ENCODE results near the gene TSPAN9.

Gene TSPAN9

GRCh38 chr12:3283137-3283680 lies 206.0 kb downstream of the TSPAN9 start:
- no peak for DNase-seq

GRCh38 chr12:3284405-3284804 lies 207.2 kb downstream of the TSPAN9 start:
- DNase-seq, result no peak

GRCh38 chr12:3285570-3285969 lies 208.4 kb downstream of the TSPAN9 start:
- no peak for DNase-seq

GRCh38 chr12:3288690-3289089 lies 211.5 kb downstream of the TSPAN9 start:
- DNase-seq, result no peak

- DNase-seq, result no peak
These were observed 212.5 kb downstream of the TSPAN9 start for GRCh38 chr12:3289702-3290101.

GRCh38 chr12:3291939-3292338 lies 214.8 kb downstream of the TSPAN9 start:
- DNase-seq, result no peak

DNA sequence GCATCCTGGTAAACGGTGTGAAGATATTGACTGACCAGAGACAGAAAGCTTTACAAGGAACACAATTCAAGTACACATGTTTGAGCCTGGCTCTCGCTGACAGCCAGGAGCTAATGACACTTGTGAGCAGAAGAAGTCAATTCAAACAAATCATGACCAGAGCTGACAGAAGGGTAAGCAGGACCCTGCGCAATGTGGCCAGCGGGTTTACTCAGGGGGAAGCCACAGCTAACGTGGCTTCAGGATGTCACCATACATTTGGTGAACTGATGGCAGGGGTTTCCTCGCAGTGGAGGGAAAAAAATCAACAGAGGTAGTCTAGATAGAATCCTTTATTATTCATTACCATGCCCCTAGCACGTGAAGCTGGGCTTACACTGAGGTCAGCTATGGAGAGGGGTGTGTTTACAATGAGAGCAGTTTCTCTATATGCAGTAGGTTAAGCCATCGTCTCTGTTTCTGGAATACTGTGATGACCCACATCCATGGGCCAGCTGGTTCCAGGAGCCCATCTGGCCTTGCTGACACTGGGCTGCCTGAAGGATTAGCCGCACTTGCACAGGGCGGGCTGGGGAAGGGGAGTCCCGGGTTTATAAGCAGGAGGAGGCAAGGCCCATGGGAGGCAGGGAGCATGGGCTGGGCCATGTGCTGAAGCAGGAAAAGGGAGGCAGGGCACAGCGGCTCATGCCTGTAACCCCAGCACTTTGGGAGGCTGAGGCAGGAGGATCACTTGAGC lies 215.7 kb downstream of the TSPAN9 start:
- no peak for DNase-seq

GRCh38 chr12:3293446-3294161 lies 216.4 kb downstream of the TSPAN9 start:
- DNase-seq, result no peak

DNA sequence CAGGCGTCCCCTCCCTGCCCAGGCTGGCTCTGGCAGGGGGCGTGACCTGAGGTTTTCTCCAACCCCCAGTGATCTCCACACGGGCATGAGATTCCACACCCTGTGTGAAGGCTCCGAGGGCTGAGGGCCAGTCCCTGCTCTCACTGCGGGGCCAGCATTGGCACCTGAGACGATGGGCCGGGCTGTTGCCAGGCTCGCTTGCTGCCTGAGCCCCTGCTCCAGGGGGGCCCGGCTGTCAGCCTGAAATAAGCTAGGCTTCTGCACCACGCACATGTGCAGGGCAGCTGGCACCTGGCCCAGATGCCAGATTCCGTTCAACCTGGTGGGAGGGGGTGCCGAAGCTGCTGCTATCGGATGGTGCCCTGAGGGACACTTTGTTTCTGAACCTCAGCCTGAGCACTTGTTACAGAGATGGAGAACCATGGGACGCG lies 217.3 kb downstream of the TSPAN9 start:
- DNase-seq, result peak; percentile 44

GRCh38 chr12:3295225-3295624 lies 218.0 kb downstream of the TSPAN9 start:
- no peak for DNase-seq

DNA sequence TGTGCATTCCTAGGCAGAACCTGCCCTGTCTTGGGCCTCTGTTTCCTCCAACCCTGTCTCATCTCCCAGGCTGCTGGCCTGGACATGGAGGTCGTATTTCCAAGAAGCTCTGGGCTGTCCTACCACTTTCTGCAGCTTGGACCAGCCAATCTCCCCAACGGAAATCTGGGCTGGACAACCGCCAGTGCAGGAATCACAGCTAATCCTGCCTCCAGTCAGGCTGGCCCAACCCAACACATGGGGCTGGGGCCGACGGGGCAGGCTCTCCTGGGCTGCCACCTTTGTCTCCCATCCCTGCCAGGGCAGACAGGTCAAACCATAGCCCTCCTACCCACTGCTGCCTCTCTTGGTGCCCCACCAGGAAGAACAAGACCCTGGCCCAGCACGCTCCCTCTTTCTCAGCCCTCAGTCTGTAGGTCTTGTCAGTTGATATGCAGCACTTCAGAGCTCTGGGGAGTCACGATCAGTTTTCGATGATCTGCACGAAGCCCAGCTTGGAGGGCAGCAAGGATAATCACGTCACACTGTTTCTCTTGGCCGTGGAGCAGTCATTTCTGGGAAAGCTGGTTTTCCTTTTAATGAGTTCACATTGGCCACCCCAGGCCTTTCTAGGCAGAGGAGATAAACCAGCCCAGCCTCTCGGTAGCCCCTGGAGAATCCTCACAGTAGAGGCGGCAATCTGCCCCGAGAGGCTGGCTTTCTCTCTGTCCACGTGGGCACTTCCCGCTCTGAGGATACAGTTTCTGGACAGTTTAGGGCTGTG lies 218.6 kb downstream of the TSPAN9 start:
- no peak for DNase-seq

GRCh38 chr12:3296409-3296701 lies 219.2 kb downstream of the TSPAN9 start:
- no peak for DNase-seq

DNA sequence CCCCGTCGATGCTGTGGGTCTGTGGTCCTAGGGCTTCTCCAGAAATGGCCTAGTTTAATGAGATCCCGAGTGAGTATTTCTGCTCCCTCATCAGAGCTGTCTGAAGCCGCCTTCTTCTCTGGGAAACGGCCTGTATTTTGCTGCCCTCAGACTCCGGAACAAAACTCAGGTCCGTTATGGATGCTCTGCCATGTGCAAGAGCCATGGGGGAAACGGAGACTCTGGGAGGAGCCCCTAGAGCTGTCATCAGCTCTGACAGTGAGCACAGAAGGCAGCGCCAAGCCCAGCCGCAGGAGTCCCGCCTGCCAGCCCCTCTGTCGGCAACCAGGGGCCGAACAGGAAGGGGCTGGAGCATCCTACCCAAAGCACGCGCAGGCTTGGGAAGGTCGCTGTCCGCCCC lies 221.4 kb downstream of the TSPAN9 start:
- DNase-seq, result no peak

- peak; percentile 87 for DNase-seq
These were observed 223.0 kb downstream of the TSPAN9 start for GRCh38 chr12:3299929-3300832.

DNA sequence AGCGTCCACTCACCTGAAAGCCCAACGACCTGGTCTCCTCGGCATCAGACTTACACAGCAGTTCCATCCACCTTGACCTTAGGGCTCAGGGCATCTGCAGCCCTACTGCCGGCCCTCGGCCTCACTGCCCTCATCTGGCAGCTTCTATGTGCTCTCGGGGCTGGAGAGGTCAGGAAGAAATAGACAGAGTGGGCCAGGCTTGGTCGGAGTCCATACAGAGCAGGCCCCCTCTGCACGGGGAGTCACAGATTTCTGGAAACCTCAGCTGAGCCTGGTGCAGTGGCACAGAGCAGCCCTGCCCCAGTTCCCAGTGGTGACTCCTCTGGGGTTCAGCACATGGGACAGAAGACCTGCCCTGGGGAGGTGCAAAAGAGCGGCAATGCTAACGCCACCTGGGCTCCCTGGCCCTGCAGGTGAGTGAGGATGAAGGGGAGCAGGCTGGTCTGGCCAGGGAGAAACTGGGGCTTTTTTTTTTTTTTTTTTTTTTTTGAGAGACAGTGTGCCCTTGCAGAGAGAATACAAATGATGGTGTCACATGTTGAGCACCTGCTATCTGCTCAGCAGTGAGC lies 223.7 kb downstream of the TSPAN9 start:
- DNase-seq, result no peak

GRCh38 chr12:3302401-3303041 lies 225.3 kb downstream of the TSPAN9 start:
- no peak for DNase-seq

DNA sequence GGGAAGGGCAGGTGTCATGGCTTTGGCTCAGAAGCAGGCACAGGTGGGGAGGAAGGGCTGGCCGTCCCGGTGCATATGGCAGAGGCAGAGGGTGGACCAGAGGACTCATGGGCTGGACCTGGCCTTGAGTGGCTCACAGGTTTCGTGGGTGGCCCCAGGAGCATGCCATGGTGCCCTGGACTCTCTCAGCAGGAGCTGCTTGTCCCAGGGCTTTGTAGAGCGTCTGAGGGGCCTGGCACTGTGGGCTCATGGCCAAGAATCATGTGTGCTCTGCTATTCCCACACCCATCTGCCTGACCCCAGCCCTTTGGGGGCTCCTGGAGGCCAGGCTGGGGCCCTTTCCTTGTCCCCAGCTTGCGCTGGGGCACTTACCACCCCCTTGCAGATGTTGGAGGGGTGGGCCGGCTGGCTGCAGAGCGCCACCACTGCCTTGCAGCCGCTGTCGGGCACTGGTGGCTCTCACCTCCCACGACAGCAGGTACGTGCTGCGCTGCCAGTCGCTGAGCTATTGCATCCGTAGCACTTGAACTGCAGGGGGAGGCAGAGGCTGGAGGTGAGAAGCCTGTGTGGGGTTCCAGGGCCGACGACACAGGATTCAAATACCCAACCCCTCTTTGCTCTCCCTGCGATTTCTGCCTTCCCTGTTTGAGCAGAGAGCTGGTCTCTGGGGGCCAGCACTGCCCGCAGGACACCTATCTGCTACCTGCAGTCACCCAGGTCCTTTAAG lies 226.4 kb downstream of the TSPAN9 start:
- peak; percentile 81 for DNase-seq

- peak; percentile 76 for DNase-seq
These were observed 227.4 kb downstream of the TSPAN9 start for GRCh38 chr12:3304436-3305165.

GRCh38 chr12:3305464-3305863 lies 228.3 kb downstream of the TSPAN9 start:
- DNase-seq, result no peak

DNA sequence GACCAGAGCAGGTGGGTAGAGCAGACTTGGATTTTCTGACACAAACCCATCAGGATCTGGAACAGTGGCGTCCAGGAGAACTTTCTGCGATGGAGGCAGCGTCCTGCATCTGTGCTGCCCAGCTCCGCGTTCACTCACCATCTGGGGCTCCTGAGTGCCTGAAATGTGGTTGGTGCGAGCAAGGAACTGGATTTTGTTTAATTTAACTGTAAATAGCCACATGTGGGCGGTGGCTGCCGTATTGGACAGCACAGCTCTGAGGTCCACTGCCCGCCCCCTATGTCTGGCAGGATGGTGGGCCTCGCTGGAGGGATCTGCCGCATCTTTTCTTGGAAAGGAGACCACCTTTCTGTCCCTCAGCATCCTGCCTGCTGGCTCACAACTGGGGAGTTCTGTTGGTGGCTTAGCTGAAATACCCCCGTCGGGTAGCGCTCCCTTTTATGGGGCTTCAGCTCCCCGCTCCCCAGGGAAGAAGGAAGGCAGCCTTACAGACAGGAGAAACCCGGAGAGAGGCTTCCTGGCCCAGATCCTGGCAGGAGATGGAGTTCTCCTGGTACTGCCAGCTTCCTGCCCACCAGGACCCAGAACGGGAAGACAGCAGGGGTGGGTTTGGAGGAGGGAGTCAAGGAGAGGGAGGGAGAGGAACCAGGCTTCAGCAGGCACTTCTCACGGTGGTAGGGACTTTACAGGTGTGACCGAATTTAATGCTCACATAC lies 228.9 kb downstream of the TSPAN9 start:
- DNase-seq, result no peak

Measured in NCI-H1092 (cell line).